Measurements from ENCODE around the gene CCND1. TPM values are rescaled to one million over a fixed set of nuclear protein-coding genes. Genes with fewer than 3 reads are reported as not detected.

CCND1 gene
- total RNA-seq, 1 experiment from 2014 or later, result 372 TPM

- H3K27me3 Mint-ChIP-seq (ENCODE audit: low read depth), result peaks cover 39% of the 10 kb centered on the region
- H4K5ac ChIP-seq (ENCODE audit: insufficient read length, low read depth, low read length), result no peak overlapping the region
These were observed 6.9 kb upstream of the CCND1 start for GRCh38 chr11:69634069-69634468.

More at GRCh38 chr11:69634069-69634468, 6.9 kb upstream of the CCND1 start:
- H2BK20ac ChIP-seq (ENCODE audit: low read depth, low read length, poor library complexity, severe bottlenecking), result no peak overlapping the region
- H3K27ac ChIP-seq (ENCODE audit: insufficient read length, low read depth, low read length), result no peak overlapping the region
- H3K36me3 Mint-ChIP-seq (ENCODE audit: insufficient read depth in 1 of 3, low read depth in 3 of 3), result peaks cover 6 to 9% (median 9%) of the 10 kb centered on the region in 3 experiments
- H3K9ac ChIP-seq (ENCODE audit: extremely low read depth, insufficient read length, low read length), result no peak overlapping the region
- H3K4me1 ChIP-seq (ENCODE audit: insufficient read depth, low read length), result no peaks in the 10 kb centered on the region
- H2BK120ac ChIP-seq (ENCODE audit: low read depth, low read length, poor library complexity, severe bottlenecking), result no peak overlapping the region
- no peak overlapping the region for H2BK12ac ChIP-seq (ENCODE audit: insufficient read length, low read depth, low read length)
- H2AFZ ChIP-seq (ENCODE audit: low read length), result no peak overlapping the region
- H2BK15ac ChIP-seq (ENCODE audit: low read depth, low read length), result no peak overlapping the region
- no peak overlapping the region for H2BK5ac ChIP-seq (ENCODE audit: insufficient read length, low read length)
- no peaks in the 10 kb centered on the region for H3K79me2 ChIP-seq (ENCODE audit: insufficient read depth, low read length)
- H3K4ac ChIP-seq (ENCODE audit: low read depth, low read length), result no peak overlapping the region
- no peaks in the 10 kb centered on the region for H4K20me1 ChIP-seq (ENCODE audit: control insufficient read depth, insufficient read depth, insufficient read length)
- H3K56ac ChIP-seq (ENCODE audit: insufficient read length, low read depth, low read length), result no peak overlapping the region
- no peaks in the 10 kb centered on the region for H3K79me1 ChIP-seq (ENCODE audit: insufficient read depth, low read depth, low read length, poor library complexity, severe bottlenecking)
- peaks cover 3% of the 10 kb centered on the region; the same call in 1 of the 2 replicates for H3K27me3 ChIP-seq (ENCODE audit: insufficient read depth, low read length)
- no peak overlapping the region for H4K91ac ChIP-seq (ENCODE audit: insufficient read length, low read depth, low read length)
- peaks cover 6% of the 10 kb centered on the region for H3K9me3 ChIP-seq (ENCODE audit: control insufficient read depth, low read depth, low read length)
- H3K23me2 ChIP-seq (ENCODE audit: insufficient read length, low read depth, low read length, poor library complexity, severe bottlenecking), result peaks cover 14% of the 10 kb centered on the region
- no peak overlapping the region for H3K23ac ChIP-seq (ENCODE audit: insufficient read length, low read depth, low read length)
- TF ChIP-seq CTCF (conservative IDR thresholded peaks at IDR 0.05), result no peak
- H3T11ph ChIP-seq (ENCODE audit: low read length), result no peak overlapping the region
- no peak overlapping the region for H3K27ac Mint-ChIP-seq
- no peak overlapping the region for H4K8ac ChIP-seq (replicated peaks; ENCODE audit: insufficient read length, low read depth, low read length)
- no peak overlapping the region for H3K18ac ChIP-seq (ENCODE audit: insufficient read length, low read depth, low read length)
- H3K4me3 Mint-ChIP-seq, result no peak overlapping the region
- H3K4me1 Mint-ChIP-seq, result peaks cover 18 to 20% of the 10 kb centered on the region in 2 experiments
- no peak overlapping the region for H3K4me2 ChIP-seq (ENCODE audit: insufficient read depth, insufficient read length, low read length)
- WGBS (ENCODE audit: extremely low coverage, insufficient read length, low lambda C conversion rate), result no CpG with 5 or more reads among the region's 6 CpGs
- no peak for DNase-seq
- no peak overlapping the region for H3K14ac ChIP-seq (ENCODE audit: insufficient read depth, low read length)
- H2AK5ac ChIP-seq (ENCODE audit: insufficient read length, low read length), result no peak overlapping the region
- H3K9me3 Mint-ChIP-seq, result peaks cover 10 to 13% of the 10 kb centered on the region in 2 experiments
